ENCODE results near the gene CYP2C9. TPM values are rescaled to one million over a fixed set of nuclear protein-coding genes. Genes with fewer than 3 reads are reported as not detected.

The CYP2C9 gene
- total RNA-seq, 1 donor from 2014 or later: not detected

- TF ChIP-seq, protein P1, sequence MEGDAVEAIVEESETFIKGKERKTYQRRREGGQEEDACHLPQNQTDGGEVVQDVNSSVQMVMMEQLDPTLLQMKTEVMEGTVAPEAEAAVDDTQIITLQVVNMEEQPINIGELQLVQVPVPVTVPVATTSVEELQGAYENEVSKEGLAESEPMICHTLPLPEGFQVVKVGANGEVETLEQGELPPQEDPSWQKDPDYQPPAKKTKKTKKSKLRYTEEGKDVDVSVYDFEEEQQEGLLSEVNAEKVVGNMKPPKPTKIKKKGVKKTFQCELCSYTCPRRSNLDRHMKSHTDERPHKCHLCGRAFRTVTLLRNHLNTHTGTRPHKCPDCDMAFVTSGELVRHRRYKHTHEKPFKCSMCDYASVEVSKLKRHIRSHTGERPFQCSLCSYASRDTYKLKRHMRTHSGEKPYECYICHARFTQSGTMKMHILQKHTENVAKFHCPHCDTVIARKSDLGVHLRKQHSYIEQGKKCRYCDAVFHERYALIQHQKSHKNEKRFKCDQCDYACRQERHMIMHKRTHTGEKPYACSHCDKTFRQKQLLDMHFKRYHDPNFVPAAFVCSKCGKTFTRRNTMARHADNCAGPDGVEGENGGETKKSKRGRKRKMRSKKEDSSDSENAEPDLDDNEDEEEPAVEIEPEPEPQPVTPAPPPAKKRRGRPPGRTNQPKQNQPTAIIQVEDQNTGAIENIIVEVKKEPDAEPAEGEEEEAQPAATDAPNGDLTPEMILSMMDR (IDR thresholded peaks at IDR 0.05; ENCODE audit: partially characterized antibody, unreplicated experiment): no peak
- Mint-ChIP-seq H3K27ac (ENCODE audit: unreplicated experiment) (no peak overlapping the region), H3K4me1 (ENCODE audit: low read depth, unreplicated experiment) (no peaks in the 10 kb centered on the region), H3K4me3 (ENCODE audit: unreplicated experiment) (no peak overlapping the region), H3K9me3 (ENCODE audit: unreplicated experiment) (no peaks in the 10 kb centered on the region), H3K27me3 (ENCODE audit: unreplicated experiment) (no peaks in the 10 kb centered on the region), H3K36me3 (ENCODE audit: unreplicated experiment) (no peaks in the 10 kb centered on the region)
- DNase-seq: no peak
Measured at GRCh38 chr10:95039281-95039680, 100.8 kb downstream of the CYP2C9 start.

Other genes starting within 250 kb of the CYP2C9 start
- not detected for gene CYP2C19, start 176.0 kb upstream of the CYP2C9 start, total RNA-seq (ENCODE audit: unreplicated experiment)
- 3.2 TPM for gene CYP2C8, start 130.8 kb downstream of the CYP2C9 start, total RNA-seq (ENCODE audit: unreplicated experiment)